Dendritic cell treated with granulocyte-macrophage colony-stimulating factor and Interleukin-4, amounts not matched to agents 40 ng/mL and 50 ng/mL, for 4 days (primary cell): ENCODE results near the gene ATOH1.

Experiments used
- H3K27ac Mint-ChIP-seq: one replicate; pipeline ENCODE4 v1.8.0; 2022; ENCODE audit warnings: mild to moderate bottlenecking, mixed read lengths
- H3K27me3 Mint-ChIP-seq: one replicate; pipeline ENCODE4 v1.8.0; 2022; ENCODE audit warnings: mild to moderate bottlenecking, mixed read lengths
- H3K36me3 Mint-ChIP-seq: one replicate; pipeline ENCODE4 v1.8.0; 2022; ENCODE audit warnings: low read depth, mixed read lengths
- H3K4me1 Mint-ChIP-seq: one replicate; pipeline ENCODE4 v1.8.0; 2022; ENCODE audit warnings: low read depth, mixed read lengths
- H3K4me3 Mint-ChIP-seq: one replicate; pipeline ENCODE4 v1.8.0; 2022; ENCODE audit warnings: mild to moderate bottlenecking, moderate library complexity, mixed read lengths
- H3K9me3 Mint-ChIP-seq: one replicate; pipeline ENCODE4 v1.8.0; 2022; ENCODE audit warnings: mixed read lengths
- intact Hi-C: fragments of 100-400 bp; cut with micrococcal nuclease; formaldehyde crosslinking; loops from one replicate; pipeline ENCODE4 v1.15.0; 2022

ATOH1 gene

DNA sequence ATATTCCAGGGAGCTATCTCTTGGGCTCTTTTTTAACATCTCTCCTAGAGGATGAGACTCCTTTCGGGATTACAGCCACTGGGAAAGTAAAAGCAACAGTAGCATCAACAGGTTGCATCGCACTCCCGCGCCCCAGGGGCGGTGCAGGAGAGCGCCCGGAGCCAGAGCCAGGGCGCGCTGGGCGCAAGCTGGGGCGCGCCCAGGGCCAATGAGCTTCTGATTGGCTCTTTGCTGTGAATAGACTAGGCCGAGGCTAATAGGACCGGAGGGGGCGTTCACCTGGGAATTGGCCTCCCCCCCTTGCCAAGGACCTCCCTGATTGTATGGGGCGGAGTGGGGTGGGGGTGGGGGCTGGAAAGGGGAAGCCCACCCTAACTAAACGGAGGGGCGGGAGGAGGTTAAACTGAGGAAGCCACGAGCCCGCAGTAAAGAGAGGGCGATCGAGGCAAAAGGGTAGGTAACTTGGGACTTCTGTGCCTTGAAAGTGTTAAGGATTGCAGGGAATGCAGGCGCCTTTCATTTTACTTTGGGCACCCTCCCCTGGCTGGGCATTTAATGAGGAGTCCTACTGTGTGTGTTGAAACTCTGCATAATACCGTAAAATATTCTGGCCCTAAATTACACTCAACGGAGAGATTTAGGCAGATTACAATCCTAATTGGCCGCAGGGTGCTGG lies 1.1 kb upstream of the ATOH1 start:
- Mint-ChIP-seq H3K27me3 (peaks cover 75% of the 10 kb centered on the region), H3K9me3 (no peaks in the 10 kb centered on the region), H3K36me3 (no peaks in the 10 kb centered on the region), H3K27ac (no peak overlapping the region), H3K4me1 (peaks cover 23% of the 10 kb centered on the region), H3K4me3 (no peak overlapping the region)
- intact Hi-C loops, result no loop called here

DNA sequence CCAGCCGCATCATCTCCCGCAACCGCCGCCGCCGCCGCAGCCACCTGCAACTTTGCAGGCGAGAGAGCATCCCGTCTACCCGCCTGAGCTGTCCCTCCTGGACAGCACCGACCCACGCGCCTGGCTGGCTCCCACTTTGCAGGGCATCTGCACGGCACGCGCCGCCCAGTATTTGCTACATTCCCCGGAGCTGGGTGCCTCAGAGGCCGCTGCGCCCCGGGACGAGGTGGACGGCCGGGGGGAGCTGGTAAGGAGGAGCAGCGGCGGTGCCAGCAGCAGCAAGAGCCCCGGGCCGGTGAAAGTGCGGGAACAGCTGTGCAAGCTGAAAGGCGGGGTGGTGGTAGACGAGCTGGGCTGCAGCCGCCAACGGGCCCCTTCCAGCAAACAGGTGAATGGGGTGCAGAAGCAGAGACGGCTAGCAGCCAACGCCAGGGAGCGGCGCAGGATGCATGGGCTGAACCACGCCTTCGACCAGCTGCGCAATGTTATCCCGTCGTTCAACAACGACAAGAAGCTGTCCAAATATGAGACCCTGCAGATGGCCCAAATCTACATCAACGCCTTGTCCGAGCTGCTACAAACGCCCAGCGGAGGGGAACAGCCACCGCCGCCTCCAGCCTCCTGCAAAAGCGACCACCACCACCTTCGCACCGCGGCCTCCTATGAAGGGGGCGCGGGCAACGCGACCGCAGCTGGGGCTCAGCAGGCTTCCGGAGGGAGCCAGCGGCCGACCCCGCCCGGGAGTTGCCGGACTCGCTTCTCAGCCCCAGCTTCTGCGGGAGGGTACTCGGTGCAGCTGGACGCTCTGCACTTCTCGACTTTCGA lies 654 bp downstream of the ATOH1 start:
- Mint-ChIP-seq H3K36me3 (no peaks in the 10 kb centered on the region), H3K27ac (no peak overlapping the region), H3K4me3 (peak overlapping the region; percentile 70), H3K27me3 (peaks cover 89% of the 10 kb centered on the region), H3K4me1 (peaks cover 25% of the 10 kb centered on the region), H3K9me3 (no peaks in the 10 kb centered on the region)
- intact Hi-C loops, result no loop called here

DNA sequence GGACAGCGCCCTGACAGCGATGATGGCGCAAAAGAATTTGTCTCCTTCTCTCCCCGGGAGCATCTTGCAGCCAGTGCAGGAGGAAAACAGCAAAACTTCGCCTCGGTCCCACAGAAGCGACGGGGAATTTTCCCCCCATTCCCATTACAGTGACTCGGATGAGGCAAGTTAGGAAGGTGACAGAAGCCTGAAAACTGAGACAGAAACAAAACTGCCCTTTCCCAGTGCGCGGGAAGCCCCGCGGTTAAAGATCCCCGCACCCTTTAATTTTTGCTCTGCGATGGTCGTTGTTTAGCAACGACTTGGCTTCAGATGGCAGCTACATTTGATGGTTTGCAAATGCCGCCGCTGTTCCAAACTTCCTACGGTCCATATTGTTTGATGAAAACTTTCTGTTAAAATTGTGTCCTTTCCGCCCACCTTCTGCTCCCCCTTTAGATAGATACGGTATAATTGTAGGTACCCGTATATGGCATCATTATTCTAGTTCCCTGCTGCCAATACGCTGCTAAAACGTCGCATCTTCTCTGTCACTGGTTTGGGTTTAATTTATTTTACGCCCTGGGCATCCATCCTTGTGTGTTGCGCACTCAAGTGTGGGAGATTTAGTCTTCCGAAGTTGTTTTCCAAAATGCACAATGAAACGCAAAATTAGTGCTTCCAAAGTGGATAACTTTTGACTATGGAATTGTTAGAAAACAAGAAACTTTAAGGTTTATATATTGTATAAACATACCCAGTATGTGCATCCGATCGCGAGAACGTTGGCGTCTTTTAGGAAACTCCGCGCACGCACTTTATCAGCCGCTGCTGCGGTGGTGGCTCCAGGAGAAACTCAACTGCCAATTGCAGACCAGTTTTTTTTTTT lies 1.5 kb downstream of the ATOH1 start:
- H3K27ac Mint-ChIP-seq, result no peak overlapping the region
- H3K27me3 Mint-ChIP-seq, result peaks cover 94% of the 10 kb centered on the region
- intact Hi-C loops, result no loop called here
- H3K4me3 Mint-ChIP-seq, result no peak overlapping the region
- no peaks in the 10 kb centered on the region for H3K36me3 Mint-ChIP-seq
- peaks cover 32% of the 10 kb centered on the region for H3K4me1 Mint-ChIP-seq
- H3K9me3 Mint-ChIP-seq, result no peaks in the 10 kb centered on the region

DNA sequence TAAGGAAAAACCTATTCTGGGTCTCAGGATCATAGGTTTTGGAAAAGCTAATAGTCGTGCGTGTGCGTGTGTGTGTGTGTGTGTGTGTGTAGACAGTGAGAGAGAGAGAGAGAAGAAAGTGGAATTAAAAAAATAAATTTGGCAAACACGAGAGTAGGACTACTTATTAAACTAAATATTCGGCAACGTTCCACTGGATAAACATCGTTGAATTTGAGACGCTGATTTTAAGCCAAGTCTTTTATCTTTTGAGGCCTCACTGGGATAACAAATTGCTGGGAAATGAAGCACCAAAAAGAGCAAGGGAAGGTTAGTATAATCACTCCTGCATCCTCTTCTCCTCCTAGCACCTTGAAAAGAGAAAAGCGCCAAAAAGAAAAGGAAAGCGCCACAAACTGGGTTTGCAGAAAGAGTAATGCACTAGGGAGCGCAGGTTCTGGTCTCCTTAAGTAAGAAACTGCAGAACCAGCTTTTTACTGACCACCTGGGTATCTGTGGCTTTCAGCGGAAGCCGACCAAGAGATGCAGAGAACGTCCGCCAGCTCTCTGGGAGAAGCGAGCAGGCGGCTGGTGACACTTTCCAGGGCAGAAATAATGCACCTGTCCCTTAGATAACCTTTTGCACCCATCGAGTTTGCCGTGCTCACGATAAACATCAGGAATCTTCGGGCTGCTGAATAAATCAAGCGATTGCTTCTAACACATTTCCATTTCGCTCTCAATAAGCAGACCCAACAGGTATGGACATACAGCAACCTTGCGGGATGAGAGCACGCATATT lies 3.4 kb downstream of the ATOH1 start:
- H3K27me3 Mint-ChIP-seq, result peaks cover 93% of the 10 kb centered on the region
- no peak overlapping the region for H3K4me3 Mint-ChIP-seq
- H3K36me3 Mint-ChIP-seq, result no peaks in the 10 kb centered on the region
- H3K9me3 Mint-ChIP-seq, result no peaks in the 10 kb centered on the region
- intact Hi-C loops, result no loop called here
- peaks cover 32% of the 10 kb centered on the region for H3K4me1 Mint-ChIP-seq
- no peak overlapping the region for H3K27ac Mint-ChIP-seq

DNA sequence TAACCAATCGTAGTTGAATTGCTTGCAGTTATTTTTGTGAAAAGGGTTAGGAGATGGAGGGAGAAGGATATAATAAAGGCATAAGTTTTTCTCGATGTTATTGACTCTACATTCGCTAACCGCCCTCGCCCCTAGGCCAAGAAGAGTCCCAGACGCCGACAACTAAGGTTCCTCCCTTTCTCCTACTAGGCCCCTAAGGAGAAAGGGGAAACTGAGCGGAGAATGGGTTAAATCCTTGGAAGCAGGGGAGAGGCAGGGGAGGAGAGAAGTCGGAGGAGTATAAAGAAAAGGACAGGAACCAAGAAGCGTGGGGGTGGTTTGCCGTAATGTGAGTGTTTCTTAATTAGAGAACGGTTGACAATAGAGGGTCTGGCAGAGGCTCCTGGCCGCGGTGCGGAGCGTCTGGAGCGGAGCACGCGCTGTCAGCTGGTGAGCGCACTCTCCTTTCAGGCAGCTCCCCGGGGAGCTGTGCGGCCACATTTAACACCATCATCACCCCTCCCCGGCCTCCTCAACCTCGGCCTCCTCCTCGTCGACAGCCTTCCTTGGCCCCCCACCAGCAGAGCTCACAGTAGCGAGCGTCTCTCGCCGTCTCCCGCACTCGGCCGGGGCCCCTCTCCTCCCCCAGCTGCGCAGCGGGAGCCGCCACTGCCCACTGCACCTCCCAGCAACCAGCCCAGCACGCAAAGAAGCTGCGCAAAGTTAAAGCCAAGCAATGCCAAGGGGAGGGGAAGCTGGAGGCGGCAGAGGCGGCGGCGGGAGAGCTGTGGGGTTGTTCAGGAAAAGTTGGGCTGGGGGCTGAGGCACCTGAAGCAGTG lies 5.9 kb downstream of the ATOH1 start:
- H3K9me3 Mint-ChIP-seq, result no peaks in the 10 kb centered on the region
- peaks cover 69% of the 10 kb centered on the region for H3K27me3 Mint-ChIP-seq
- H3K4me3 Mint-ChIP-seq, result no peak overlapping the region
- H3K4me1 Mint-ChIP-seq, result peaks cover 15% of the 10 kb centered on the region
- no peak overlapping the region for H3K27ac Mint-ChIP-seq
- no peaks in the 10 kb centered on the region for H3K36me3 Mint-ChIP-seq
- intact Hi-C loops, result no loop called here

DNA sequence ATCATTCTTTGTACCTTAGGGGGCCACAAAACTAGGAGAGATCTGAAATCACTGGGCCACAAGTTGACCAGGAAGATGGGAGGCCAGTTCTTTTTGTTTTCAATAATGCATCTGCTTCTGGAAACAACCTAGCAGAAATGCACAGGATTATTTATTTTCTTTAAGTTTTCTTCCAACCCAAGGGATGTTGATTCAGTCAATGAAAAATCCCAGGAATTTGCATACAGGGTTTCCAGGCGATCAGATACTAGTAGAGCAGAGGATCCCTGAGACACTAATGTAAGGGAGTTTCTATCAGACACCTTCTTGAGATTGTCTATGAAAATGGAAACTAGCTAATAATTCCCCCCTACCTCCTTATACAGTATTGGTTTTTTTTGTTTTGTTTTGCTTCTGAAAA lies 7.4 kb downstream of the ATOH1 start:
- H3K4me1 Mint-ChIP-seq, result peaks cover 9% of the 10 kb centered on the region
- no peak overlapping the region for H3K4me3 Mint-ChIP-seq
- intact Hi-C loops, result no loop called here
- H3K27me3 Mint-ChIP-seq, result peaks cover 56% of the 10 kb centered on the region
- no peaks in the 10 kb centered on the region for H3K36me3 Mint-ChIP-seq
- no peak overlapping the region for H3K27ac Mint-ChIP-seq
- no peaks in the 10 kb centered on the region for H3K9me3 Mint-ChIP-seq

DNA sequence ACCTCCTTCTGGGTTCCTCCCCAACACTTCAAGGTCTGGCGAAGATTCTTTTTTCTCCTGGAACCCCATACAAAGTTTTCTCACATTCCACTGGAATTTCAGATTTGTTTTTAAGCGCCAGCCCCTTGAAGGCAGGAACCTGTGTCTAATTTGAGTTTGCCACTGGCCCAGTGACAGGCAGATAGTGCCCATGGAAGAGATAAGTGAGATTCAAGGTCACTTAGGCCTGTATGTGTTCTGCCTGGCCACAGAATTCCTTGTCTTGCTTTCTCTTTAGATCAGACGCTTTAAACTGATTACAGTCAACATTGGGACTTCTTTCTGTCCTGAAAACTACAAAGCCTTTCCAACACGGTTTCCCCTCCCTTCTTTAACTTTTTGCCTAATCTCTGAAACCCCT lies 11.2 kb downstream of the ATOH1 start:
- peaks cover 21% of the 10 kb centered on the region for H3K27me3 Mint-ChIP-seq
- H3K9me3 Mint-ChIP-seq, result no peaks in the 10 kb centered on the region
- H3K27ac Mint-ChIP-seq, result no peak overlapping the region
- no peaks in the 10 kb centered on the region for H3K36me3 Mint-ChIP-seq
- H3K4me3 Mint-ChIP-seq, result no peak overlapping the region
- intact Hi-C loops, result no loop called here
- peaks cover 2% of the 10 kb centered on the region for H3K4me1 Mint-ChIP-seq

DNA sequence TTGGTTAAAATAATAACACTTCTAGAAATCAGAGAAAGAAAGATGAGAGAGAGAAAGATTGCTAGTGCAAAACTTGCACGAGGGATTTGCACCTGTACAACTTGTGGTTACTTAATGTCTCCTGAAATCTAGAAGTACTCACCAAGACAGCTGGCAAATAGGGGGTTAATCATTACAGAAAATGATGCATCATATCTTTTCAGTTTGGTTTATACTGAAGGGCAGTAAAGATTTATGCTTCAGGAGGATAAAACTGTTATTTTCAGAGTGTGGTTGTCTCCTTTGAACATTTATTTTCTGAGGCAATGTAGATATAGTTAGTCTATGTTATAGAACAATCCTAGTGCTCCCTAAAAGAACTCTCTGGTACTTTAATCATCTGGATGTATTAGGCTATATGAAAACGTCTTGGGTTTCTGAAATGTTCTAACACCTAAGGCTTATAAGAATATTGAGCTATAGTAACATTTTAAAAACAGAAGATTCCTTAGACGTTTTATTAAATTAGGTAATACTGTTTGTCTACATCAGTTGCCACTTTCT lies 13.3 kb downstream of the ATOH1 start:
- peaks cover 9% of the 10 kb centered on the region for H3K9me3 Mint-ChIP-seq
- no peaks in the 10 kb centered on the region for H3K36me3 Mint-ChIP-seq
- H3K4me3 Mint-ChIP-seq, result no peak overlapping the region
- no peak overlapping the region for H3K27ac Mint-ChIP-seq
- intact Hi-C loops, result no loop called here
- no peaks in the 10 kb centered on the region for H3K4me1 Mint-ChIP-seq
- H3K27me3 Mint-ChIP-seq, result peaks cover 3% of the 10 kb centered on the region

DNA sequence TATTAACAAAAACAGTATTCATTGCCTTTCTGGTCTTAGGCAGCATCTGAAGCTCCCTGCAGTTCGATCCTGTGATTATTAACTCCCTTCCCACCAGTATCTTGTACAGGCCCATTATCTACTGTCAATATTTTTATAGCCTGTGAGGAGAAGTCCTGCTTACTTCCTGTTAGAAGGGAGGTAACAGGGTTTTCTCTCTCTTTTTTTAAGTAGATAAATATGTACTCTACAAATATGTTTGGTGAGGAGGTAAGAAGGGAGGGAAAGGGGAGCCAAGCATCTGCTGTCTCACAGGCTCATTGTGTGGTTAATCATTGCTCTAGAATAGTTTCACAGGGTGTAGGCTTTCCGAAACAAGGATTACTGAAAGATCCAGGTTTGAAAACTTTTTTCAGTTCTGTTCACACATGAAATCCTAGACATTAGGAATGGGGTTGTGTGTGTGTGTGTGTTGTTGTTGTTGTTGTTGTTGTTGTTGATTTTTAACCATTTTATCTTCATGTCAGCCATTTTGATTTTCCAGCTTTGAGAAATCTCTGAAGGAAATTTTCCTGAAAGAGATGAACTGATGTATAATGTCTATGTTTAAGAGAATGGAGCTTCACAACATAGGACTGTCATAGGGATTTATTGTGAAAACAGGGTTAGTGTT lies 14.2 kb downstream of the ATOH1 start:
- no peaks in the 10 kb centered on the region for H3K36me3 Mint-ChIP-seq
- no peak overlapping the region for H3K27ac Mint-ChIP-seq
- H3K4me3 Mint-ChIP-seq, result no peak overlapping the region
- H3K4me1 Mint-ChIP-seq, result no peaks in the 10 kb centered on the region
- H3K9me3 Mint-ChIP-seq, result peaks cover 9% of the 10 kb centered on the region
- intact Hi-C loops, result no loop called here
- H3K27me3 Mint-ChIP-seq, result no peaks in the 10 kb centered on the region

DNA sequence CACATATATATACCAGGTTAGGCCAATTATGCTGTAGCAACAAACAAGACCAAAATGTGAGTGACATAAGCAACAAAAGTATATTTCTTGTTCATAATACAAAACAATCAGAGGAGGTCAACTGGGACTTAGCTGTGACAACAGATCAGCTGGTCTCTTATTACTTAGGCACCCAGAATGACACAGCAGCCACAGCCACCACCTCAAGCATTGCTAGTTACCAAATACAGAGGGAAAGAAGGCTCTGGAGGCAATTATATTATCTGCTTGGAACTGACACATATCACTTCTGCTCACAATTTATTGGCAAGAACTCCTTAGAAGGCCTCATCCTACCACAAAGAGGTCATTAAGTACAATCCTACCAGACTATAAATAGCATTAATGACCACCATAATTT lies 15.2 kb downstream of the ATOH1 start:
- H3K27ac Mint-ChIP-seq, result no peak overlapping the region
- H3K27me3 Mint-ChIP-seq, result no peaks in the 10 kb centered on the region
- peaks cover 9% of the 10 kb centered on the region for H3K9me3 Mint-ChIP-seq
- H3K4me1 Mint-ChIP-seq, result no peaks in the 10 kb centered on the region
- H3K36me3 Mint-ChIP-seq, result no peaks in the 10 kb centered on the region
- intact Hi-C loops, result no loop called here
- H3K4me3 Mint-ChIP-seq, result no peak overlapping the region

DNA sequence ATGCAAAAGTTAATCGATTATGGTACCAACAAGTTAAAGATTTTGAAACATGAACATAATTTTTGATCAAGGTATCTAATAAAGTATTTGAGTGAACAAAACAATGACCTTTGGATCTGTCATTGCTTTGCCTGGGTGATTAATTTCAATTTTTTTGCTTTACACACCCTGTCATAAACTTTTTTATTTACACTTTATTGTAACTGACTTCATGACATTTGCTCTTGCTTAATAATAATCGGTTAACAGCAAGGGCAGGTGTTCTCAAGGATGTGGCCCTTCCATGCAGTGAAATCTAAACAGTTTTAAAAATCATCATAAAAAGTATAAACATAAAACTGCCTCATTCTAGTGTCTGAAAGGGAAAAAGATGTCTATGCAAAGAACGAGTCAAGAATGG lies 24.1 kb downstream of the ATOH1 start:
- Mint-ChIP-seq H3K36me3 (no peaks in the 10 kb centered on the region), H3K27me3 (no peaks in the 10 kb centered on the region), H3K4me3 (no peak overlapping the region), H3K27ac (no peak overlapping the region), H3K9me3 (peaks cover 6% of the 10 kb centered on the region), H3K4me1 (no peaks in the 10 kb centered on the region)
- intact Hi-C loops, result no loop called here

DNA sequence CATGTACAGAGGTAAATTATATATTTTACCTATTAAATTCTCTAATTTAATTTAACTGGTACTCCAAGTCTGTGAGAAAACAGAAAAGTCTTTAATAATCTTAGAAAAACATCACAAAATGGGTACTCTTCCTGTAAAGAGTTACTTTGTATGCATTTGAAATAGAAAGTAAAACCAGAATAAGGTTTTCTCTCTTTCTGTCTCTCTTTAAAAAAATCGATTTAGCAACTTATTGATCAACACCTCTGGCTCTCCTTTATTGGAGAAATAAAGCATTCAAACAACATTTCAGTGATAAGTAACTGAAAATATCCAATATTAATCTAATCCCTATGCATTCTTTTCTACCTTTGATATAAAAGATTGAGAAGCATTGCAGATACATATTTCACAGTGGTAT lies 27.4 kb downstream of the ATOH1 start:
- no peak overlapping the region for H3K4me3 Mint-ChIP-seq
- no peaks in the 10 kb centered on the region for H3K36me3 Mint-ChIP-seq
- H3K27ac Mint-ChIP-seq, result no peak overlapping the region
- no peaks in the 10 kb centered on the region for H3K4me1 Mint-ChIP-seq
- peaks cover 17% of the 10 kb centered on the region for H3K9me3 Mint-ChIP-seq
- H3K27me3 Mint-ChIP-seq, result peaks cover 2% of the 10 kb centered on the region
- intact Hi-C loops, result no loop called here
